Inflammatory macrophage treated with lipopolysaccharide for 4 hours (primary cell): ENCODE data around the gene TRIM41.
"Not testable (repeated sequence)": the region's sequence is repeated elsewhere in the genome, so short reads cannot be mapped to it uniquely, and the experiment has no call there.

Experiments
- DNase-seq: peaks from one replicate; pipeline ENCODE4 v3.0.0-alpha.2; 2020

The TRIM41 gene

GRCh38 chr5:181223058-181223728 is at the start of gene TRIM41:
TRIM41 (plus strand) TSS chr5:181223281; CDS start chr5:181224000, 719 bp downstream.
- peak; percentile 99 for DNase-seq

DNA sequence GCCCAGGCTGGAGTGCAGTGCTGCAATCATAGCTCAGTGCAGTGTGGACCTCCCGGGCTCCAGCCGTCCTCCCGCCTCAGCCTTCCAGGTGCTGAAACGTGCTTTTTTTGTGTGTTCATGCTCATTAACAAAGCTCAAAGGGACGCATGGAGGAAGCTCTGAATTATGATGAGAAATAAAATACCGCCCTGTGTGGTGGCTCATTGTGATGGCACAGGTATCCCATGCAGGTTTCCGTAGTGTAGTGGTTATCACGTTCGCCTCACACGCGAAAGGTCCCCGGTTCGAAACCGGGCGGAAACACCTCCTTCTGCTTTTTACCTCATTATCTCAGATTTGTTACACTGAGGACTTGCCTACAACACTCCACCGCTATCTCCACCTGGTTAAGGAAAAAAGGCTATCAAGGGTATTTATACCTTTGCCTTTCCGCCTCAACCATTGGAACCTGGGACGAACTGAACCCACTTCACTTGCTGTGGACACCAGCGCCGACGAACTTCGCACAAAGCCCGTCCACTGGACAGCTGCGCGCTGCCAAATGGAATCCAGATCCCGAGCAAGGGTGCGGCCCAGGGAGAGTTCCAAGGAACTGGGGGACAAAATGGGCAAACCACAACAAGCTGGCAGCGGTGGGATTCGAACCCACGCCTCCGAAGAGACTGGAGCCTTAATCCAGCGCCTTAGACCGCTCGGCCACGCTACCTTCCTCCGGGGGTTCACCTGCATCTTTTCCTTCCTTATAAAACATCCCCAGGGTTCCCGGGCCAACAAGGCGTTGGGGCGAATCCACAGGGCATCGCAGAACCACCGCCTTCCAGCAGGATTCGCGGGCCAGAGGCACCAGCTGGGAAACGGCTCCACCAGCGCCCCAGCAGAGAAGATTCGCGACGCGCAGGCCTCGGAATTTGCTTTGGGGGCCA is 49.4 kb upstream of the TRIM41 start:
- DNase-seq, result no peak

DNA sequence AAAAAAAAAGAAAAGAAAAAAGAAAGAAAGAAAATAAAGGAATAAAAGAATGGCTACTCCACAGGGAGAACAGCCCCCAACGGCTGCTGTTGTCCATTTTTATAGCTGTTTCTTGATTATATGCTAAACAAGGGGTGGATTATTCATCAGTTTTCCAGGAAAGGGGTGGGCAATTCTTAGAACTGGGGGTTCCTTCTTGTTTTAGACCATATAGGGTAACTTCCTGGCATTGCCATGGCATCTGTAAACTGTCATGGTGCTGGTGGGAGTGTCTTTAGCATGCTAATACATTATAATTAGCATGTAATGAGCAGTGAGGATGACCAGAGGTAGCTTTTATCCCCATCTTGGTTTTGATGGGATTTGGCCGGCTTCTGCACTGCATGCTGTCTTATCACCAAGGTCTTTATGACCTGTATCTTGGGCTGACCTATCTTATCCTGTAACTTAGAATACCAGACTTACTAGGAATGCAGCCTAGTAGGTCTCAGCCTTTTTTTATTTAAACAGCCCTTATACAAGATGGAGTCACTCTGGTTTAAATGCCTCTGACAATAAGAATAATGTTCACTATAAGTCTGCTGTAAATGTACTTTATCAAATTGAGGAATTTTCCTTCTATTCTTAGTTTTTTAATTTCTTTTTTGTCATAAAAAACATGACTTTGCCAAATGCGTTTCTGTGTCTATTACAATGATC is 46.7 kb upstream of the TRIM41 start:
- no peak for DNase-seq

DNA sequence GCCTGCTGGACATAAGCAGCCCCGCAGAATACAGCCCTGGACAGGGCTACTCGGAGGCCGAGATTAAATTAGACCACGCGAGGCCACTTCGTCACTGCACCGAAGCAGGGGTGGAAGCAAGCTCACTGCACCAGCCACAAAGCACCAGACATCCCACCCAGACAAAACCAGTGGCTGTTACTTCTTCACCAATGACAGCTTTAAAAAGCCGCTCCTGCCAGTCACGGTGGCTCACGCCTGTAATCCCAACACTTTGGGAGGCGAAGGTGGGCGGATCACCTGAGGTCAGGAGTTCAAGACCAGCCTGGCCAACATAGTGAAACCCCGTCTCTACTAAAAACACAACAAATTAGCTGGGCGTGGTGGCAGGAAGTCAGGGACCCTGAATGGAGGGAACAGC is 45.5 kb upstream of the TRIM41 start:
- not testable (repeated sequence) for DNase-seq

- peak; percentile 70 for DNase-seq
Observed at GRCh38 chr5:181181650-181182565, 41.2 kb upstream of the TRIM41 start.

GRCh38 chr5:181182651-181183050 is 40.4 kb upstream of the TRIM41 start:
- no peak for DNase-seq

DNA sequence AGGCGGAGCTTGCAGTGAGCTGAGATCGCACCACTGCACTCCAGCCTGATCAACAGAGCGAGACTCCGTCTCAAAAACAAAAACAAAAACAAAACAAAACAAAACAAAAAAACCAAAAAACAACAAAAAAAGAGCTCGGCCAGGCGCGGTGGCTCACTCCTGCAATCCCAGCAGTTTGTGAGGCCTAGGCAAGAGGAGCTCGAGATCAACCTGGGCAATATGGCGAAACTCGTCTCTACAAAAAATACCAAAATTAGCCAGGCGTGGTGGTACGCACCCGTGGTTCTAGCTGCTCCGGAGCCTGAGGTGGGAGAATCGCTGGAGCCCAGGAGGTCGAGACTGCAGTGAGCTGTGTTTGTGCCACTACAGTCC is 38.2 kb upstream of the TRIM41 start:
- no peak for DNase-seq

DNA sequence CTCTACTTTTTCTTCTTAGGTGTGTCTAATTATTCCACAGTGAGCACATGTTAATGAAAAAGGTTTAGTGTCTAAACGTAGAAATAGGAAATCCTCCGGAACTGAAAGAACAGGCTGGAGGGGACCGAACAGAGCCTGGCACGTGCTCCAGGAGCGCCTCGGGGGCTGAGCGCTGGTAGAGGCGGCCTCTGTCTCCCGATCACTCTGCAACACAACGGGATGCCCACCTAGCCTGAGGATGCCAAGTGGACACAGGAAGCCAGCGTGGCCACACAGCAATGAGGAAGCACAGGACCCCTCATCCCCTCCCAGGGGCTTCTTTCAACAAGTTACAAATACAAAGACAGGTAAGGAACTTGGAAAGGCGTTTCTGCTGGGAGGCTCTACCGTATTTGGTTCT is 37.5 kb upstream of the TRIM41 start:
- DNase-seq, result no peak

GRCh38 chr5:181186022-181186421 is 37.1 kb upstream of the TRIM41 start:
- DNase-seq, result no peak

DNA sequence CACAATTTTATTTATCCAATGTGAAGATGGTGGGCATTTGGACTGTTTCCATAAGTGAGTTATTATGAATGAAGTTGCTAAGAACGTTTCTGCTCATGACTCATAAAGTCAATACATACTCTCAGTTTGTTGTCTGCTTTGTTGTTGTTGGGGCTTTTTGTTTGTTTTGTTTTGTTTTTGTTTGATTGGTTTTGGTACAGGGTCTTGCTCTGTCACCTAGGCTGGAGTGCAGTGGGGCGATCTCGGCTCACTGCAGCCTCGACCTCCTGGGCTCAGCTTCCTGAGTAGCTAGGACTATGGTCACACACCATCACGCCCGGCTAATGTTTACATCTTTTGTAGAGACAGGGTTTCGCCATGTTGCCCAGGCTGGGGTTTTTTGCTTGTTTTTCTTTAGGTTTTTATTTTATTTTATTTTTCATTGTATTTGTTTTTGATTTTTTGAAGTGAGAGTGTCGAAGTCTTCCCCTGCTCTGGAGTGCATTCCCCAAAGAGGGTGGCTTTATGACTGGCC is 36.0 kb upstream of the TRIM41 start:
- no peak for DNase-seq

GRCh38 chr5:181187500-181188213 is 35.4 kb upstream of the TRIM41 start:
- peak; percentile 55 for DNase-seq

DNA sequence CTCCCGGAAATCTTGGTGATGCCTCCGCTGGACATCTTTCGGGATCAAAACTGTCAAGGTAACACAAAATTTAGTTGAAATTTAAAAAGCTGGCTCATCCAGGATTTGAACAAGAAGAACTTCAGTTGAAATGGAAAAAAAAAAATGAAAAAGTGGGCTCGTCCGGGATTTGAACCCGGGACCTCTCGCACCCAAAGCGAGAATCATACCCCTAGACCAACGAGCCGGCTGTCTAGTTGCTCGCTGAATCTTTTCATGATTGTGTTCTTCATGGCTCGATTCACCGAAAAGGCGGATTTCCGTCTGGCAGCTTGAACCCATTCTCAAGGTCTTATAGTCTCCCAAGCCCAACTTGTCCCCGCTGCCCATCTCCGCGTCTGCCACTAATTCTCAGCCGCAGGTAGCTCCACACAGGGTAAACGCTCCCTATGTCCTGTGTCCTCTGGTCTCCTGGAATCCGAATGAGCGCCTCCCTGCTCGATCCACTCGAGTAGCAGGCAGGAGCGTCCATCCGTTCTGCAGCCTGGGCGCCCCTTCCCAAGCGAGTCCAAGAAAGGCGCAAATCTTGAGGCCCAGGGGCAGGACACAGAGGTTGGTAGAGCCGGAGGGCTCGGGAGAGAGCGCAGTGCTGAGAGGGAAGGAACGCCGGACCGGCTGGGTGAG is 34.2 kb upstream of the TRIM41 start:
- peak; percentile 78 for DNase-seq

GRCh38 chr5:181189363-181189961 is 33.6 kb upstream of the TRIM41 start:
- DNase-seq, result peak; percentile 34

DNA sequence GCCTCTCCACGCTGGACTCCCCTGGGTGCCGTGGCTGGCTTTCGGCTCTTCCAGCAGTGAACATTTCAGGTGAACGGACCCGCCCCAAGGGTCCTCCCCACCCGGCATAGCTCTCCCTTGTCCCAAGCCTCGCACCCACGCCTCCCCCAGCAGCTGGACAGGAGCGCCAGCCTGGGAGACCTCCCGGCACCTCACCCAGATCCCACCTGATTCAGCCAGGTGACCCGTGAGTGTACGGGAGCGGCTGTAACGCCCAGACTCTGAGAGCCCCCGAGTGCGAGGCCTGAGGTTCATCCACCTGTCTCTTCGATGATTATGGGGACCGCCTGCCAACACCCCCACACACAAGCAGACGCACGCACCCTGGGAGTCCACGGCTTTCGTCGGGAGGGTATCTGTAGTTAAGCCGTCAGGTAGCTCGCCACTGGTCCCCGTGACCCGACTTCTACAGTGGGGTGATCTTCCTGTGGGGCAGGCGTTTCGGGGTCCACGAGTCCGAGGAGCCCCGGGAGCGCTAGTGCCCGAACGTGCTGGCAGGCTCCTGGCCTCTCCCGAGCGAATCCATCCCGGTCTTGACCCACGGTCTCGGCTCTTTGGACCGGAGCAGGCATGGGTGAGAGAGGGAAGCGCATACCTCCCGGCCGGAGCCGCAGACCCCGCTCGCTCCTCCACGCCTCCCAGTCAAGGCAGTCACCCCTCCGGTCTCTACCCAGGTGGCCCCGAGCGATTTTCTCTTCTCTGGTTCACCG is 32.9 kb upstream of the TRIM41 start:
- no peak for DNase-seq

- DNase-seq, result peak; percentile 41
Observed at GRCh38 chr5:181190711-181191525, 32.2 kb upstream of the TRIM41 start.

DNA sequence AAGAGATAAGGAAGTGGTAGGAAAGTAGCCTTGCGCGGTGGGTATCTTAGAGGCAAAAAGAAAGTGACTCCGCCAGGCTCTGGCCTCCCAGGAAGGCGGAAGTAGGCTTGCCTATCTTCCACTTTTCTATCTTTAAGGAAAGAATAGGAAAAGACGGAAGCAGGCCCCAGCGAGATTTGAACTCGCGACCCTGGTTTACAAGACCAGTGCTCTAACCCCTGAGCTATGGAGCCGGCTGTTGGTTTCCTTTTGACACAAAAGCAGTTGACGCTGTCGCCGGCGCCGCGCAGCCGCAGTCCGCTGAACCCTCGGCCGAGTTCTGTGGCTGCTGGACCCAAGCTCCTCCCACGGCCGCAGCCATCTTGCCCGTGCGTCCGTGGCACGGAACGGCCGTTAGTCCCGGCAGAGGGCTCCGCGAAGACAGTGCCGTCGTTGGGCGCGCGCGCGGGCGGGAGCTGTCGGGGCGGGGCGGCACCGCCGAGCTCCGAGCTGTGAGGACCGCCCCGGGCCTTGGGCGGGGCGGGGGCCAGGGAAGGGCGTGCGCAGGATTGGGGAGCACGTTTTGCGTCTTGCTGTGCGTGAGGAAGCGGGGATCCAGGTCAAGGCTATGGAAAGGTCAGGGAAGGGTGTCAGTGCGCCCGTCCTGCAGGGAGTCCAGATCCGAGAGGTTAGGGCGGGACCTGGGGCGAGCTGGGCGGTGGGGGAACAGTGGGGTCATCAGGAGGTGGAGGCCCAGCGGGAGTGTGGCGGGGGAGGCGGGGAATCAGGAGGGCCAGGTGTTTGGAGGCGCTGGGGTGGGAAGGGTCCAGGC is 31.4 kb upstream of the TRIM41 start:
- DNase-seq, result peak; percentile 97

- no peak for DNase-seq
Observed at GRCh38 chr5:181192337-181193046, 30.6 kb upstream of the TRIM41 start.
